ENCODE measurements around the gene PROM2. TPM values are rescaled to one million over a fixed set of nuclear protein-coding genes. Genes with fewer than 3 reads are reported as not detected.

PROM2 gene
- total RNA-seq, 2 donors from 2014 or later, result 2.2 to 2.3 TPM

DNA sequence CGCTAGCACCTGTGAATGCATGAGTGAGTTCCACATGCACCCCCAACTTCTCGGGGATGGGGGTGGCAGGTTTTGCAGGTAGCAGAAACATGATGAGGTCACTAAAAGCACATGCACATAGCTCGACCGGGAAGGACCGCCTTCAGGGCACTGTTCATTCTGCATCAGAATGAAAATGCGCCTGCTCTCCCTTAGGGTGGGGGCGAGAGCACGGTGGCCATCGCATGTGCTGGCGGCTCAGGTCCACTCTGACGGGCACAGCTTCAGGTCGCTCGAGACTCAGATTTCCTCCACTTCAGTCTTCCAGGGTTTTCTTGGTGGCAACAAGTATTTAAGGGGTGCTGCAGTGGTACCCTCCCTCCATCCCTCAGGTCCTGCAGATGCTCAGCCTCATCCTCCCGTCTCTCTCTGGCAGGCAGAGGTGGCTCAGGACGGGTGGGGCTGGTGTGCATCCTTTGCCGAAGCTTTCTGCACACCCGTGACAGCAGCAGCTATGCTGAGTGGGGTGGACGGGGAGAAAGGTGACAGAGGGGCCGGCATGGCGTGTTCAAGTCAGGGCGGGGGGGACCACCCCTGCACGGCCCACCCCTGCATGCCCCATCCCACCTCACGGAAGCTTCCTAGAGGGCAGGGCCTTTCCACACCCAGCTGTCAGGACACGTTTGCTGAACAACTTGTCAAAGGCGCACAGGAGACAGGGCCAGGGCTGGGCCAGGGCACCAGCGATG lies 37.7 kb downstream of the PROM2 start:
- Histone ChIP-seq H3K9ac (ENCODE audit: extremely low read depth, low read length, poor library complexity, severe bottlenecking) (no peak overlapping the region), H3K36me3 (ENCODE audit: control insufficient read depth, insufficient read depth, low read length) (no peaks in the 10 kb centered on the region), H3K4me3 (ENCODE audit: low read length) (no peak overlapping the region), H3K27ac (ENCODE audit: low read depth, low read length) (no peak overlapping the region), H3K4me1 (ENCODE audit: control insufficient read depth, insufficient read depth, low read length) (no peaks in the 10 kb centered on the region), H3K9me3 (ENCODE audit: control insufficient read depth, low read length) (no peaks in the 10 kb centered on the region), H3K27me3 (ENCODE audit: control insufficient read depth, insufficient read depth, low read length, poor library complexity, severe bottlenecking) (no peaks in the 10 kb centered on the region)
- Mint-ChIP-seq H3K27me3 (ENCODE audit: insufficient read depth) (no peaks in the 10 kb centered on the region), H3K27ac (no peak overlapping the region), H3K9me3 (no peaks in the 10 kb centered on the region), H3K4me3 (no peak overlapping the region), H3K4me1 (no peaks in the 10 kb centered on the region), H3K36me3 (ENCODE audit: low read depth) (no peaks in the 10 kb centered on the region)
- no peak for DNase-seq
- 80 to 91% methylated on average over 8 to 26 of the region's 26 CpGs for WGBS, 2 experiments (ENCODE audit: insufficient coverage in 1 of 2, insufficient read length in 1 of 2)
- no peak for TF ChIP-seq CTCF (conservative IDR thresholded peaks at IDR 0.05)

GRCh38 chr2:95312543-95313201 lies 38.4 kb downstream of the PROM2 start:
- no peak overlapping the region for H3K4me3 Mint-ChIP-seq
- no peaks in the 10 kb centered on the region for H3K9me3 ChIP-seq (ENCODE audit: control insufficient read depth, low read length)
- no peaks in the 10 kb centered on the region for H3K27me3 Mint-ChIP-seq (ENCODE audit: insufficient read depth)
- H3K27ac ChIP-seq (ENCODE audit: low read depth, low read length), result no peak overlapping the region
- no peaks in the 10 kb centered on the region for H3K36me3 ChIP-seq (ENCODE audit: control insufficient read depth, insufficient read depth, low read length)
- H3K36me3 Mint-ChIP-seq (ENCODE audit: low read depth), result no peaks in the 10 kb centered on the region
- no peak overlapping the region for H3K27ac Mint-ChIP-seq
- no peak for TF ChIP-seq CTCF (conservative IDR thresholded peaks at IDR 0.05)
- 94 to 96% methylated on average over 17 to 24 of the region's 24 CpGs for WGBS, 2 experiments (ENCODE audit: insufficient coverage in 1 of 2, insufficient read length in 1 of 2)
- H3K9me3 Mint-ChIP-seq, result no peaks in the 10 kb centered on the region
- no peak for DNase-seq
- H3K9ac ChIP-seq (ENCODE audit: extremely low read depth, low read length, poor library complexity, severe bottlenecking), result no peak overlapping the region
- H3K4me1 ChIP-seq (ENCODE audit: control insufficient read depth, insufficient read depth, low read length), result no peaks in the 10 kb centered on the region
- H3K4me1 Mint-ChIP-seq, result no peaks in the 10 kb centered on the region
- no peaks in the 10 kb centered on the region for H3K27me3 ChIP-seq (ENCODE audit: control insufficient read depth, insufficient read depth, low read length, poor library complexity, severe bottlenecking)
- H3K4me3 ChIP-seq (ENCODE audit: low read length), result no peak overlapping the region

GRCh38 chr2:95313296-95314131 lies 39.3 kb downstream of the PROM2 start:
- H3K4me1 Mint-ChIP-seq, result no peaks in the 10 kb centered on the region
- no peak overlapping the region for H3K9ac ChIP-seq (ENCODE audit: extremely low read depth, low read length, poor library complexity, severe bottlenecking)
- WGBS, 2 experiments (ENCODE audit: insufficient coverage in 1 of 2, insufficient read length in 1 of 2), result 90 to 92% methylated on average over 6 to 16 of the region's 16 CpGs

More at GRCh38 chr2:95313296-95314131, 39.3 kb downstream of the PROM2 start:
- no peaks in the 10 kb centered on the region for H3K9me3 Mint-ChIP-seq
- Histone ChIP-seq H3K4me3 (ENCODE audit: low read length) (no peak overlapping the region), H3K36me3 (ENCODE audit: control insufficient read depth, insufficient read depth, low read length) (no peaks in the 10 kb centered on the region), H3K27ac (ENCODE audit: low read depth, low read length) (no peak overlapping the region), H3K4me1 (ENCODE audit: control insufficient read depth, insufficient read depth, low read length) (no peaks in the 10 kb centered on the region), H3K9me3 (ENCODE audit: control insufficient read depth, low read length) (no peaks in the 10 kb centered on the region), H3K27me3 (ENCODE audit: control insufficient read depth, insufficient read depth, low read length, poor library complexity, severe bottlenecking) (no peaks in the 10 kb centered on the region)
- DNase-seq, result no peak
- H3K36me3 Mint-ChIP-seq (ENCODE audit: low read depth), result no peaks in the 10 kb centered on the region
- TF ChIP-seq CTCF (conservative IDR thresholded peaks at IDR 0.05), result no peak
- no peak overlapping the region for H3K4me3 Mint-ChIP-seq
- no peaks in the 10 kb centered on the region for H3K27me3 Mint-ChIP-seq (ENCODE audit: insufficient read depth)
- H3K27ac Mint-ChIP-seq, result no peak overlapping the region
